ENCODE data around the gene CFAP54.

Gene CFAP54

GRCh38 chr12:96846293-96846692 lies 356.9 kb downstream of the CFAP54 start:
- DNase-seq, result no peak

- DNase-seq, result no peak
These were observed 361.3 kb downstream of the CFAP54 start for GRCh38 chr12:96850676-96851075.

- DNase-seq, result no peak
These were observed 368.8 kb downstream of the CFAP54 start for GRCh38 chr12:96858162-96858561.

- no peak for DNase-seq
These were observed 372.3 kb downstream of the CFAP54 start for GRCh38 chr12:96861656-96862055.

GRCh38 chr12:96862326-96862725 lies 372.9 kb downstream of the CFAP54 start:
- no peak for DNase-seq

- DNase-seq, result no peak
These were observed 375.0 kb downstream of the CFAP54 start for GRCh38 chr12:96864335-96864734.

GRCh38 chr12:96866801-96867590 lies 377.6 kb downstream of the CFAP54 start:
- no peak for DNase-seq

GRCh38 chr12:96870946-96871345 lies 381.6 kb downstream of the CFAP54 start:
- no peak for DNase-seq

GRCh38 chr12:96872961-96873360 lies 383.6 kb downstream of the CFAP54 start:
- DNase-seq, result no peak

GRCh38 chr12:96874211-96874610 lies 384.8 kb downstream of the CFAP54 start:
- no peak for DNase-seq

GRCh38 chr12:96876966-96877365 lies 387.6 kb downstream of the CFAP54 start:
- no peak for DNase-seq

- DNase-seq, result no peak
These were observed 389.3 kb downstream of the CFAP54 start for GRCh38 chr12:96878704-96879103.

GRCh38 chr12:96879301-96879700 lies 389.9 kb downstream of the CFAP54 start:
- no peak for DNase-seq

- no peak for DNase-seq
These were observed 390.8 kb downstream of the CFAP54 start for GRCh38 chr12:96880220-96880619.

- DNase-seq, result no peak
These were observed 392.2 kb downstream of the CFAP54 start for GRCh38 chr12:96881608-96882007.

- DNase-seq, result no peak
These were observed 393.5 kb downstream of the CFAP54 start for GRCh38 chr12:96882862-96883261.

GRCh38 chr12:96883571-96883970 lies 394.2 kb downstream of the CFAP54 start:
- DNase-seq, result no peak

- no peak for DNase-seq
These were observed 397.8 kb downstream of the CFAP54 start for GRCh38 chr12:96886998-96887677.

GRCh38 chr12:96889273-96889933 lies 400.0 kb downstream of the CFAP54 start:
- DNase-seq, result no peak

GRCh38 chr12:96890331-96890730 lies 401.0 kb downstream of the CFAP54 start:
- DNase-seq, result no peak

- no peak for DNase-seq
These were observed 402.7 kb downstream of the CFAP54 start for GRCh38 chr12:96892104-96892503.

GRCh38 chr12:96897421-96897820 lies 408.0 kb downstream of the CFAP54 start:
- no peak for DNase-seq

GRCh38 chr12:96901175-96901574 lies 411.8 kb downstream of the CFAP54 start:
- DNase-seq, result no peak

- no peak for DNase-seq
These were observed 412.7 kb downstream of the CFAP54 start for GRCh38 chr12:96902076-96902475.

All from NCI-H1048 (cell line).